ENCODE measurements around the gene ERGIC1.
"Not testable (repeated sequence)": the region's sequence is repeated elsewhere in the genome, so short reads cannot be mapped to it uniquely, and the experiment has no call there.

ERGIC1 gene

DNA sequence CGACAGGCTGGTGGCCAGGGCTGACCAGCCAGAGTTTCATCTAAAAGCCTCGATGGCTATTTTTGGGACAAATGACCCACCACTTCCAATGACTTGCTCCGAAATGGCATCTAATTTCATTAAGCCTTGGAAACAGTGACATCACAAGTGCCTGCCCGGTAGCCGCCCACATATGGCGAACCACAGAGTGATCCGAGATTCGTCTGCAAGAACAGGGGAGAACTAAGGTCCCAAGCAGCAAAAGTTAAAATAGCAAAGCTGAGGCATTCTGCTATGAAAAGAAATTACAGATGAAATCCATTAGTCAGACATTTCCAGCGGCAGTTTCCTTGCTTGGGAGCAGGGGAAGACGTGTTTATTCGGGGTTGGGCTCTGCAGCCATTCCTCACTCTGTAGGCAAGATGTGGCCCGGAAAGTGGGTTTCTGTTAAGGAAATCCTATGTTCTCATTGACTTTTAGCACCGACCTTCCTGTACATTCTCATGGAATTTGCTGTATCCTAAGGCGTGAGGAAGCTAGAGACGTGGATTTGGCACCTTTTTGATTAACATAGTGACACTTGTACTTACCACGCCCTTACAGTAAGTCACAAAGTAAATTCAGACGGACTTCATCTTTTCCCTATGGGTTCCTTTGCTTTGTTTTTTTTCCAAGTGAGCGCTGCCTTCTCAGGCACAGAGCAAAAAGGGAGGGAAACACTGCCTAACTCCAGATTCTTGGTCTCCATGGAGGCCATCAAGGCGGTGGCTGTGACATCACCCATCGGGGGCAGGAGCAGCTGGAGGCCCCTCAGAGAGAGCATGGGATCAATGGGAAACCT is 45.1 kb downstream of the ERGIC1 start:
- no peak for DNase-seq (ENCODE audit: low spot score)

- DNase-seq (ENCODE audit: low spot score) = no peak
These were observed 47.8 kb downstream of the ERGIC1 start for GRCh38 chr5:172881691-172882370.

DNA sequence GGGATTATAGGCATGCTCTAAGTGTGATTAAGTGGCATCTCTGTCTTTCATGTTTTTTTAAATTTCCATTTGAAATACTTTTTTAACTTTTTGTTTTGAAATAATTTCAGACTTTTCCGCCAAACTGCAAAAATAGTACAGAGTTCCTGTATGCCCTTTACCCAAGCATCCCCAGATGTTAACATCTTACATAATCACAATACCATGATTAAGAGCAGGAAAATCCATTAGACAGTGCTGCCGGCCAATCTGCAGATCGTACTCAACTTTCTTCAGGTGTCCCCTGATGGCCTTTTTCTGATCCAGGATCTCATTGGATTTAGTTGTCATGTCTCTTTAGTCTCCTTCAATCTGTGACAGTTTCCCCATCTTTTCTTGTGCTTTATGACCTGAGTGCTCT is 49.0 kb downstream of the ERGIC1 start:
- DNase-seq (ENCODE audit: low spot score) = no peak

DNA sequence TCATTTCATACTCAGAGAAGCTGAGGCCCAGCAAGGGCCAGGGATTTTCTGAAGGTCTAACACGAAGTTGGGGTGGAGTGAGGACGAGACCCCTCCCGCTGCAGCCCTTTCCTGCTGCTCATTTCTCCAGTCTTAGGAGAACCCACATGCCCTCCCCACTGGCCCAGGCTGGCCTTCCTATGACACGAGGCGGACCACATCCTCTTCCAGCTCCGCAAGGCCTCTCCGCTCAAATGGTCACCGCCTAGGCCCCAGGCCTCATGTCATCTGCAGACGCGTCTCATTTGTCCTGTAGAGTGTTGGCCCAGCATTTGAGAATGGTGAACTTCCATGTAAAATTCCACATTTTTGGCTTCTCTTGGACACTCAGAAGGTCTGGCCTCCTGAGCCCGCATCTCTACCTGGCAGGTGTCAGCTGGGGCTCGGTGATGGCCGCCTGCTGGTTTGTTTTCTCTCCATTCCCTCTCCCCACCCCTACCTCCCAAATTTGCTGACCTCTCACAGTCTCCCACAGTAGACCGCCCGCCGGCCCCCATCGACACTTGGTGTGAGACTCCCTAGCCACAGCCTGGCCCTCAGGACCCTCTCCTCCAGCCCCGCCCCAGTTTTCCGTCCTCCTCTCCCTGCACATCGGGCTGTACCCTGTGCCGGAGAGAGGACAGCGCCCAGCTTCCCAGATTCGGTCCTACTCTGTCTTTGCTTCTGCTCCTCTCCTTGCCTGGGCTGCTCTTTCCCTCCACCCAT is 51.7 kb downstream of the ERGIC1 start:
- no peak for DNase-seq (ENCODE audit: low spot score)

DNA sequence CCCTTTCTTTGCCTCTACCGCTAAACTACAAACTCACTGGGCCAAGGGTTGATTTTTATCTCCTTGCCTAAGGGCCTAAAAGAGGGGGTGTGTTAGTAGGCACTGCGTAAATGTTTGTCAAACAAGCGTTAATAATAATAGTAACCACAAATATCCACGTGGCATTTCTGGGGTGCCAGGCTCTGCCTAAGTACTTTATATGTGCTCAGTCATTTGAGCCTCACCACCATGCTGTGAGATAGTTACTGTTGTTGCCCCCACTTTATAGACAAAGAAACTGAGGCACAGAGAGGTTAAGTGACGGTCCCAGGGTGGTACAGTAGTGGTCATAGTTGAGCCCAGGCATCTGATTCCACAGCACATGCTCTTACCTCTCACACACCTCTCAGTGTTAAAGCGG is 52.4 kb downstream of the ERGIC1 start:
- no peak for DNase-seq (ENCODE audit: low spot score)

GRCh38 chr5:172886974-172887501 is 53.0 kb downstream of the ERGIC1 start:
- DNase-seq (ENCODE audit: low spot score) = no peak

GRCh38 chr5:172887692-172888091 is 53.6 kb downstream of the ERGIC1 start:
- DNase-seq (ENCODE audit: low spot score) = no peak

- DNase-seq (ENCODE audit: low spot score) = no peak
These were observed 56.6 kb downstream of the ERGIC1 start for GRCh38 chr5:172890659-172891058.

DNA sequence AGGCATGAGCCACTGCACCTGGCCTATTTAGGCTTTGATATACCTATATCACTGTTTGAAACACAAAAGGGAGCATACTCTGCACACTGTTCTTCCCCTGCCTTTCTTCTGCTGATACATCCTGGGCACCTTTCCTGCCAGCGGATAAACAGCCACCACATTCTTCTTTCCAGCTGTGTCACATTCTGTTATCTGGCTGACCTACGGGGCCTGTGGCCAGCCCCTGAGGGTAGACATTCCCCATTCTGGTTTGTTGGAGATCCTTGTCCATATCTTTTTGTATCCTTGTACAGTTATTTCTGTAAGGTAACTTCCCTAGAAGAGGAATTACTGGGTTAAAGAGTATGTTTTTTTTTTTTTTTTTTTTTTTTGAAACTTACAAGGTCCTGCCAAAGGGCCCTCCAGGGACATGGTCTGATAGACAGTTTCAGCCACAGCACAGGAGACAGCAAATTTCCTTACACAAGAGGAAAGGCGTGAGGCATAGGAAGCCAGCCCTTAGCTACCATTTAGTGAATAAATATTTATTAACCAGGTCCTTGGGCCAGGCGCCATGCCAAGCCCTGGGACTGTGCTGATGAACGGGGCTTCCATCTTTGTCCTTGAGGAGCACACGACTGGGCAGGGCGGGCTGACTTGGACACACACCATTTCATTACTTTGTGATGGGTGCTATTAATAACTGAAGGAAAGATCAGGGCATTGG is 57.8 kb downstream of the ERGIC1 start:
- DNase-seq (ENCODE audit: low spot score) = no peak

- DNase-seq (ENCODE audit: low spot score) = no peak
These were observed 58.7 kb downstream of the ERGIC1 start for GRCh38 chr5:172892713-172893112.

DNA sequence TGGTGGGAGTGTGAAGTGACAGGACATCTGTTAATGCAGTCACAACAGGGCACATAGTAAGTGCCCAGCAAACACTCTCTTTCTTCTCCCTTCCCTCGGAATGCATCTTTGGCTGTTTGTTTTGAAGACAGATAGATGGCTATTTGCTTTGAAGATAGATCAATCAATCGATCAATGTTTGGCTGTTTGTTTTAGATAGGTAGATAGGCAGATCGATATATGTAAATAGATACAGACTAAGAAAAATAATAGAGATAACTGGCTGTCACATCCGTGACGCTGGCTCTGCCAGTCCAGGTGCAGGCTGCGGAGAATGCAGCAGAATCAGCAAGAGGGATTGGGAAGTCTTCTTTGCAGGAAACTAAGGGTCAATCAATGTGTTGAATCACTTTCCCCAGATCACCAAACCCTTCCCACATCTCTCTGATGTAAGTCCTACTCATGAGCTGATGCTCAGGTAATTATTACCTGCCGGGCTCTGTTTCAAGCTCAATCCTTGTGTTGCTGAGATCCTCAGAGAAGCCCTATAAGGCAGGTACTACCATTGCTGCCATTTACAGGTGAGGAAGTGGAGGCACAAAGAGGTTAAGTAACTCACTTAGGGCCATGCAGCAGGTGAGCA is 60.8 kb downstream of the ERGIC1 start:
- no peak for DNase-seq (ENCODE audit: low spot score)

DNA sequence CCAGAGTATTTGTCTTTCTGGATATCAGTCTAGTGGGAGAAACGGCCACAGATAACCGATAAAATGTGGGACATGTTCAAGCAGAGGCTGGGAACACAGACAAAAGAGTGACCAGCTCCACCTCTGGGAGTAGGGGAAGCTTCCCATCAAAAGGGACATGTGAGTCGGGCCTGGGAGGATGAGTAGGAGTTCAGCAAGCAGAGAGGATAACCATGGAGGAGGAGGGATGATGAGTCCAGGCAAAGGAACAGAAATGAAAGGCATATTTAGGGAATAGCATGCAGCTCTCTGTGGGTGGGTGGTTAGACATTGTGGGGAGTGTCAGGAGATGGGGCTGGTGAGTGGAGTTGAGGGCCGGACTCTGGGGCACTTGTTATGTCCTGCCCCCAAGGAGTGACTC is 61.5 kb downstream of the ERGIC1 start:
- no peak for DNase-seq (ENCODE audit: low spot score)

- no peak for DNase-seq (ENCODE audit: low spot score)
These were observed 62.4 kb downstream of the ERGIC1 start for GRCh38 chr5:172896465-172896864.

DNA sequence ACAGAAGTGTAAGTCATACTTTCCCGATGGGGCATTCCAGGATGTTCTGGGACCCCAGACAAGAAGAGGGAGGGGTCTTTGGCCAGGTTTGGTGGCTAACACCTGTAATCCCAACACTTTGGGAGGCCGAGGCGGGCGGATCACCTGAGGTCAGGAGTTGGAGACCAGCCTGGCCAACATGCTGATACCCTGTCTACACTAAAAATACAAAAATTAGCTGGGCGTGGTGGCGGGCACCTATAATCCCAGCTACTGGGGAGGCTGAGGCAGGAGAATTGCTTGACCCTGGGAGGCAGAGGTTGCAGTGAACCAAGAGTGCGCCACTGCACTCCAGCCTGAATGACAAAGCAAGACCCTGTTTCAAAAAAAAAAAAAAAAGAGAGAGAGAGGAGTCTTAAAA is 63.0 kb downstream of the ERGIC1 start:
- not testable (repeated sequence) for DNase-seq (ENCODE audit: low spot score)

DNA sequence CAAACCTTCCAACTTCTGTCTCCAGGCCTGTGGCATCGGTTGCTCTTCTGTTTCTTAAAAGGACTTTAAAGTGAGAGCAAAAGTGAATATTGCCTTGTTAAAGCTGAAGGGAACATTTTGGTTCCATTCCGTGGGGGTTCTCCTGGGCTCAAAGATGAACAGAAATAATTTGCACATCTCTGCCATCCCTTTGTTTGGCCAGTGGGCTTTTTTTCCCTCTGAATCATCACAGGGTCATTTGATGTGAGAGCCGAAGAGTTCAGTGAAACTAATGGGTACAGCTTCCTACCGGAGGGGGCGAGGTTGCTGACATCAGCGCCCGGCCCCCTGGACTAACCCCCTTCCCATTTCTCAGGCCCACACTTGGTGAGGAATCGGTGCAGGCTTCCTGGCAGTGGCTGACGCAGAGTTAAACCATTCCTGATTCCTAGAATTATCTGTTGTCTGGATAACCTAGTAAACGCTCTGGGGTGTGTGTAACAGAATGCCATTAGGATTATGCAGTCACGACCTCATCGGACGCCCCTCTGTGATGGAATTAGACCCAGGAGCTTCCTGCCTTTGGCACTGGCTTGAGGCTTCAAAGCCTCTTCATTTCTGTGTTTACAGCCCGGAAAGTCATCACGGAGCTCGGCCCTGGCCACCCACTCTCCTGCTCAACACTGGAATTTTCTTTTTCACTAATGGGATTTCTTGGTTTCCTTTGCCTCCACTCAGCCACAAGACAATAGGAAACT is 63.6 kb downstream of the ERGIC1 start:
- no peak for DNase-seq (ENCODE audit: low spot score)

GRCh38 chr5:172898218-172898842 is 64.3 kb downstream of the ERGIC1 start:
- no peak for DNase-seq (ENCODE audit: low spot score)

- no peak for DNase-seq (ENCODE audit: low spot score)
These were observed 64.9 kb downstream of the ERGIC1 start for GRCh38 chr5:172898843-172899369.

GRCh38 chr5:172899436-172899835 is 65.4 kb downstream of the ERGIC1 start:
- DNase-seq (ENCODE audit: low spot score) = no peak

- no peak for DNase-seq (ENCODE audit: low spot score)
These were observed 67.1 kb downstream of the ERGIC1 start for GRCh38 chr5:172901012-172901780.
